HepG2 (cell line): ENCODE measurements around the gene CES3. TPM values are rescaled to one million over a fixed set of nuclear protein-coding genes. Genes with fewer than 3 reads are reported as not detected.

ENCODE experiments used
- CAMTA2 ChIP-seq: sonication (generic); formaldehyde crosslinking; IDR thresholded peaks from 2 replicates; pipeline ENCODE4 v1.4.0; 2020; ENCODE audit warnings: mild to moderate bottlenecking, missing genetic modification reagents, borderline replicate concordance
- ELF3 ChIP-seq: IDR thresholded peaks from 2 replicates; pipeline ENCODE4 v1.6.1; 2016; ENCODE audit warnings: missing genetic modification reagents, missing compliant biosample characterization
- FOXP1 ChIP-seq, 2 experiments: fragments of 450-650 bp in 1 of 2; IDR thresholded peaks; 2 replicates each; pipeline ENCODE4 v1.6.1; 2017 to 2018; ENCODE audit warnings: antibody characterized with exemption in 1 of 2
- HOXA9 ChIP-seq: sonication (generic); formaldehyde crosslinking; IDR thresholded peaks from 2 replicates; pipeline ENCODE4 v1.8.1; 2022; ENCODE audit warnings: missing genetic modification reagents, mild to moderate bottlenecking, moderate library complexity, borderline replicate concordance
- IKZF1 ChIP-seq: fragments of 450-650 bp; IDR thresholded peaks from 2 replicates; pipeline ENCODE4 v1.7.1; 2016
- POLR2G ChIP-seq: fragments of 200-400 bp; formaldehyde crosslinking; IDR thresholded peaks from 2 replicates; pipeline ENCODE4 v1.6.1; 2018; ENCODE audit warnings: mild to moderate bottlenecking, low read depth, low read length, moderate library complexity
- STAT5B ChIP-seq: sonication (generic); formaldehyde crosslinking; IDR thresholded peaks from 2 replicates; pipeline ENCODE4 v1.4.0; 2020; ENCODE audit warnings: missing genetic modification reagents
- TMF1 ChIP-seq: sonication (generic); formaldehyde crosslinking; IDR thresholded peaks from 2 replicates; pipeline ENCODE4 v1.8.1; 2022; ENCODE audit warnings: low read depth, missing genetic modification reagents
- ZNF317 ChIP-seq: sonication (generic); formaldehyde crosslinking; IDR thresholded peaks from 2 replicates; pipeline ENCODE4 v1.5.0; 2020; ENCODE audit warnings: mild to moderate bottlenecking, missing genetic modification reagents
- ZNF33A ChIP-seq: sonication (generic); formaldehyde crosslinking; IDR thresholded peaks from 2 replicates; pipeline ENCODE4 v1.5.1; 2020; ENCODE audit warnings: missing genetic modification reagents, mild to moderate bottlenecking, moderate library complexity, borderline replicate concordance
- ZNF674 ChIP-seq: sonication (generic); formaldehyde crosslinking; IDR thresholded peaks from 2 replicates; pipeline ENCODE4 v1.5.0; 2020; ENCODE audit warnings: low read depth, mild to moderate bottlenecking, missing genetic modification reagents
- polyA plus RNA-seq, 8 experiments: library from polyadenylated mRNA; depleted of rRNA in 3 of 8; stranded (reverse) in 7 of 8; unstranded in 1 of 8; fragments of >200 nt; fragmentation: Illumina TruSeq in 4 of 8; extraction: Trizol in 4 of 8; gene quantifications; 2 replicates each; pipeline versions ENCODE4 v1.2.1 to v1.2.3, GENCODE V29; 2011 to 2016; ENCODE audit warnings: low read depth in 4 of 8, missing spikeins in 1 of 8, mixed read lengths in 1 of 8; ENCODE audit not compliant: insufficient read depth in 1 of 8
- total RNA-seq, 5 experiments: library from RNA; depleted of rRNA; stranded (reverse); fragments of >200 nt; fragmentation: Illumina TruSeq; extraction: Trizol; gene quantifications; 2 replicates each; pipeline ENCODE4 v1.2.3, GENCODE V29; 2016; ENCODE audit warnings: low read depth in 1 of 5
- TF ChIP-seq, protein P1 (sequence below): sonication (generic); formaldehyde crosslinking; IDR thresholded peaks from 2 replicates; pipeline ENCODE4 v1.4.0; 2020; ENCODE audit warnings: missing genetic modification reagents, low read depth, mild to moderate bottlenecking, borderline replicate concordance
- TF ChIP-seq, protein P2 (sequence below): IDR thresholded peaks from 2 replicates; pipeline ENCODE4 v1.6.1; 2016; ENCODE audit warnings: missing genetic modification reagents, missing compliant biosample characterization
- TF ChIP-seq, protein P3 (sequence below): IDR thresholded peaks from 2 replicates; pipeline ENCODE4 v1.6.1; 2012; ENCODE audit warnings: low read length, improper control_type of control experiment
- TF ChIP-seq, protein P4 (sequence below): sonication (generic); formaldehyde crosslinking; IDR thresholded peaks from 2 replicates; pipeline ENCODE4 v1.5.0; 2020; ENCODE audit warnings: mild to moderate bottlenecking, missing genetic modification reagents, moderate library complexity
- TF ChIP-seq, protein P5 (sequence below): sonication (generic); formaldehyde crosslinking; IDR thresholded peaks from 2 replicates; pipeline ENCODE4 v1.4.0; 2020; ENCODE audit warnings: missing genetic modification reagents

Gene CES3
- total and polyA plus RNA-seq, 2 of the 13 experiments (the other 11 are each of a cell fraction or from before 2014, with no cell fraction given), result 6.6 to 17.4 TPM

DNA sequence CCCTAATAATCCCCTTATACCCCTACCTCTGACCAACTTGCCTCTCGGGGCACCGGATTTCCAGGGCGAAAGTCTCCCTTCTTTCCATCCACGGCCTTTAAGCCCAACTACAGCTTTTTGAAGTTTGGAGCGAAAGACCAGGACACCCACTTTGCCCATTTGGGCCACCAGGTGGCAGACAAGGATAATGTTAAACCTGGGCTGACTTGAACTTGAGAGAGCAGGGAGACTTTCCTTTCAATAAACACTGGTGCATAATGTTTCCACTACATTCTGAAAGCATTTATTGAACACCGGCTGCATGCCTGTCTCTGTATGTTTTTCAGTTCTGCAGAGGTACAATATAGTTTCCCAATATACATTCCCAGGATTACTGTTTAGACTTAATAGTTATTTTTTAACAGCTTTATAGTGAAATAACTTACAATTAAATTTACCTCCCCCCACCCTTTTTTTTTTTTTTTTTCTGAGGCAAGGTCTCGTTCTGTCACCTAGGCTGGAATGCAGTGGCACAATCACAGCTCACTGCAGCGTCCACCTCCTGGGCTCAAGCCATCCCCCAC is 6.9 kb upstream of the CES3 start (continued):
- no peak for TF ChIP-seq ZNF317 (CRISPR knock-in tag)
- TF ChIP-seq, protein P1, sequence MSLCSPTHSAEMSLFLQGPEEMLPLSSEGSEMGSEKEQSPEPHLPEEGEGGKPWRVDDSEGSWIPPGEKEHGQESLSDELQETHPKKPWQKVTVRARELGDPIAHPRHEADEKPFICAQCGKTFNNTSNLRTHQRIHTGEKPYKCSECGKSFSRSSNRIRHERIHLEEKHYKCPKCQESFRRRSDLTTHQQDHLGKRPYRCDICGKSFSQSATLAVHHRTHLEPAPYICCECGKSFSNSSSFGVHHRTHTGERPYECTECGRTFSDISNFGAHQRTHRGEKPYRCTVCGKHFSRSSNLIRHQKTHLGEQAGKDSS, result no peak
- TF ChIP-seq, protein P2, sequence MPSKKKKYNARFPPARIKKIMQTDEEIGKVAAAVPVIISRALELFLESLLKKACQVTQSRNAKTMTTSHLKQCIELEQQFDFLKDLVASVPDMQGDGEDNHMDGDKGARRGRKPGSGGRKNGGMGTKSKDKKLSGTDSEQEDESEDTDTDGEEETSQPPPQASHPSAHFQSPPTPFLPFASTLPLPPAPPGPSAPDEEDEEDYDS (CRISPR knock-in tag), result peak; percentile 46; the same call in 1 of the 2 replicates
- no peak for TF ChIP-seq HOXA9 (CRISPR knock-in tag)
- TF ChIP-seq, protein P3, sequence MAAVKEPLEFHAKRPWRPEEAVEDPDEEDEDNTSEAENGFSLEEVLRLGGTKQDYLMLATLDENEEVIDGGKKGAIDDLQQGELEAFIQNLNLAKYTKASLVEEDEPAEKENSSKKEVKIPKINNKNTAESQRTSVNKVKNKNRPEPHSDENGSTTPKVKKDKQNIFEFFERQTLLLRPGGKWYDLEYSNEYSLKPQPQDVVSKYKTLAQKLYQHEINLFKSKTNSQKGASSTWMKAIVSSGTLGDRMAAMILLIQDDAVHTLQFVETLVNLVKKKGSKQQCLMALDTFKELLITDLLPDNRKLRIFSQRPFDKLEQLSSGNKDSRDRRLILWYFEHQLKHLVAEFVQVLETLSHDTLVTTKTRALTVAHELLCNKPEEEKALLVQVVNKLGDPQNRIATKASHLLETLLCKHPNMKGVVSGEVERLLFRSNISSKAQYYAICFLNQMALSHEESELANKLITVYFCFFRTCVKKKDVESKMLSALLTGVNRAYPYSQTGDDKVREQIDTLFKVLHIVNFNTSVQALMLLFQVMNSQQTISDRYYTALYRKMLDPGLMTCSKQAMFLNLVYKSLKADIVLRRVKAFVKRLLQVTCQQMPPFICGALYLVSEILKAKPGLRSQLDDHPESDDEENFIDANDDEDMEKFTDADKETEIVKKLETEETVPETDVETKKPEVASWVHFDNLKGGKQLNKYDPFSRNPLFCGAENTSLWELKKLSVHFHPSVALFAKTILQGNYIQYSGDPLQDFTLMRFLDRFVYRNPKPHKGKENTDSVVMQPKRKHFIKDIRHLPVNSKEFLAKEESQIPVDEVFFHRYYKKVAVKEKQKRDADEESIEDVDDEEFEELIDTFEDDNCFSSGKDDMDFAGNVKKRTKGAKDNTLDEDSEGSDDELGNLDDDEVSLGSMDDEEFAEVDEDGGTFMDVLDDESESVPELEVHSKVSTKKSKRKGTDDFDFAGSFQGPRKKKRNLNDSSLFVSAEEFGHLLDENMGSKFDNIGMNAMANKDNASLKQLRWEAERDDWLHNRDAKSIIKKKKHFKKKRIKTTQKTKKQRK, result no peak
- no peak for TF ChIP-seq FOXP1 (IDR thresholded peaks at IDR 0.05)
- no peak for TF ChIP-seq FOXP1 (CRISPR knock-in tag; IDR thresholded peaks at IDR 0.05)
- no peak for TF ChIP-seq ZNF33A (CRISPR knock-in tag)
- TF ChIP-seq IKZF1, result no peak
- TF ChIP-seq, protein P4, sequence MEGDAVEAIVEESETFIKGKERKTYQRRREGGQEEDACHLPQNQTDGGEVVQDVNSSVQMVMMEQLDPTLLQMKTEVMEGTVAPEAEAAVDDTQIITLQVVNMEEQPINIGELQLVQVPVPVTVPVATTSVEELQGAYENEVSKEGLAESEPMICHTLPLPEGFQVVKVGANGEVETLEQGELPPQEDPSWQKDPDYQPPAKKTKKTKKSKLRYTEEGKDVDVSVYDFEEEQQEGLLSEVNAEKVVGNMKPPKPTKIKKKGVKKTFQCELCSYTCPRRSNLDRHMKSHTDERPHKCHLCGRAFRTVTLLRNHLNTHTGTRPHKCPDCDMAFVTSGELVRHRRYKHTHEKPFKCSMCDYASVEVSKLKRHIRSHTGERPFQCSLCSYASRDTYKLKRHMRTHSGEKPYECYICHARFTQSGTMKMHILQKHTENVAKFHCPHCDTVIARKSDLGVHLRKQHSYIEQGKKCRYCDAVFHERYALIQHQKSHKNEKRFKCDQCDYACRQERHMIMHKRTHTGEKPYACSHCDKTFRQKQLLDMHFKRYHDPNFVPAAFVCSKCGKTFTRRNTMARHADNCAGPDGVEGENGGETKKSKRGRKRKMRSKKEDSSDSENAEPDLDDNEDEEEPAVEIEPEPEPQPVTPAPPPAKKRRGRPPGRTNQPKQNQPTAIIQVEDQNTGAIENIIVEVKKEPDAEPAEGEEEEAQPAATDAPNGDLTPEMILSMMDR (CRISPR knock-in tag), result peak; percentile 96
- no peak for TF ChIP-seq CAMTA2 (CRISPR knock-in tag)
- TF ChIP-seq STAT5B (CRISPR knock-in tag), result no peak
- TF ChIP-seq, protein P5, sequence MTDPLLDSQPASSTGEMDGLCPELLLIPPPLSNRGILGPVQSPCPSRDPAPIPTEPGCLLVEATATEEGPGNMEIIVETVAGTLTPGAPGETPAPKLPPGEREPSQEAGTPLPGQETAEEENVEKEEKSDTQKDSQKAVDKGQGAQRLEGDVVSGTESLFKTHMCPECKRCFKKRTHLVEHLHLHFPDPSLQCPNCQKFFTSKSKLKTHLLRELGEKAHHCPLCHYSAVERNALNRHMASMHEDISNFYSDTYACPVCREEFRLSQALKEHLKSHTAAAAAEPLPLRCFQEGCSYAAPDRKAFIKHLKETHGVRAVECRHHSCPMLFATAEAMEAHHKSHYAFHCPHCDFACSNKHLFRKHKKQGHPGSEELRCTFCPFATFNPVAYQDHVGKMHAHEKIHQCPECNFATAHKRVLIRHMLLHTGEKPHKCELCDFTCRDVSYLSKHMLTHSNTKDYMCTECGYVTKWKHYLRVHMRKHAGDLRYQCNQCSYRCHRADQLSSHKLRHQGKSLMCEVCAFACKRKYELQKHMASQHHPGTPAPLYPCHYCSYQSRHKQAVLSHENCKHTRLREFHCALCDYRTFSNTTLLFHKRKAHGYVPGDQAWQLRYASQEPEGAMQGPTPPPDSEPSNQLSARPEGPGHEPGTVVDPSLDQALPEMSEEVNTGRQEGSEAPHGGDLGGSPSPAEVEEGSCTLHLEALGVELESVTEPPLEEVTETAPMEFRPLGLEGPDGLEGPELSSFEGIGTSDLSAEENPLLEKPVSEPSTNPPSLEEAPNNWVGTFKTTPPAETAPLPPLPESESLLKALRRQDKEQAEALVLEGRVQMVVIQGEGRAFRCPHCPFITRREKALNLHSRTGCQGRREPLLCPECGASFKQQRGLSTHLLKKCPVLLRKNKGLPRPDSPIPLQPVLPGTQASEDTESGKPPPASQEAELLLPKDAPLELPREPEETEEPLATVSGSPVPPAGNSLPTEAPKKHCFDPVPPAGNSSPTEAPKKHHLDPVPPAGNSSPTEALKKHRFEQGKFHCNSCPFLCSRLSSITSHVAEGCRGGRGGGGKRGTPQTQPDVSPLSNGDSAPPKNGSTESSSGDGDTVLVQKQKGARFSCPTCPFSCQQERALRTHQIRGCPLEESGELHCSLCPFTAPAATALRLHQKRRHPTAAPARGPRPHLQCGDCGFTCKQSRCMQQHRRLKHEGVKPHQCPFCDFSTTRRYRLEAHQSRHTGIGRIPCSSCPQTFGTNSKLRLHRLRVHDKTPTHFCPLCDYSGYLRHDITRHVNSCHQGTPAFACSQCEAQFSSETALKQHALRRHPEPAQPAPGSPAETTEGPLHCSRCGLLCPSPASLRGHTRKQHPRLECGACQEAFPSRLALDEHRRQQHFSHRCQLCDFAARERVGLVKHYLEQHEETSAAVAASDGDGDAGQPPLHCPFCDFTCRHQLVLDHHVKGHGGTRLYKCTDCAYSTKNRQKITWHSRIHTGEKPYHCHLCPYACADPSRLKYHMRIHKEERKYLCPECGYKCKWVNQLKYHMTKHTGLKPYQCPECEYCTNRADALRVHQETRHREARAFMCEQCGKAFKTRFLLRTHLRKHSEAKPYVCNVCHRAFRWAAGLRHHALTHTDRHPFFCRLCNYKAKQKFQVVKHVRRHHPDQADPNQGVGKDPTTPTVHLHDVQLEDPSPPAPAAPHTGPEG (CRISPR knock-in tag), result no peak
- no peak for TF ChIP-seq TMF1 (CRISPR knock-in tag)
- no peak for TF ChIP-seq POLR2G
- TF ChIP-seq ELF3 (CRISPR knock-in tag), result peak; percentile 44; the same call in 1 of the 2 replicates
- TF ChIP-seq ZNF674, result no peak
